Smooth muscle cell (in vitro differentiated cells): ENCODE data around the gene OPCML. TPM values are rescaled to one million over a fixed set of nuclear protein-coding genes. Genes with fewer than 3 reads are reported as not detected.

Experiments
- DNase-seq: peaks from one replicate; lab custom pipeline; 2025; ENCODE audit not compliant: unreplicated experiment; lab: John Stamatoyannopoulos, UW
- H2AFZ ChIP-seq: fragments of 200-600 bp; sonication (generic); 2 replicates; pipeline ENCODE4 v1.6.0; 2016; ENCODE audit warnings: antibody characterized with exemption, low read depth, mild to moderate bottlenecking
- H3F3A ChIP-seq: fragments of 200-600 bp; sonication (generic); 2 replicates; pipeline ENCODE4 v1.6.0; 2017; ENCODE audit warnings: antibody characterized with exemption, low read depth
- H3K27ac ChIP-seq: fragments of 200-600 bp; sonication (generic); 2 replicates; pipeline ENCODE4 v1.5.1; 2016; ENCODE audit warnings: low read depth, mild to moderate bottlenecking
- H3K27me3 ChIP-seq: fragments of 200-600 bp; sonication (generic); 2 replicates; pipeline ENCODE4 v1.6.1; 2016; ENCODE audit warnings: low read depth, mild to moderate bottlenecking
- H3K36me3 ChIP-seq: fragments of 200-600 bp; sonication (generic); 2 replicates; pipeline ENCODE4 v1.5.1; 2016; ENCODE audit warnings: low read depth
- H3K4me1 ChIP-seq: fragments of 200-600 bp; sonication (generic); 2 replicates; pipeline ENCODE4 v1.5.1; 2016; ENCODE audit warnings: low read depth
- H3K4me2 ChIP-seq: fragments of 200-600 bp; sonication (generic); 2 replicates; pipeline ENCODE4 v1.6.0; 2016; ENCODE audit warnings: mild to moderate bottlenecking
- H3K4me3 ChIP-seq: fragments of 200-600 bp; sonication (generic); 2 replicates; pipeline ENCODE4 v1.5.1; 2016; ENCODE audit warnings: mild to moderate bottlenecking
- H3K79me2 ChIP-seq: fragments of 200-600 bp; sonication (generic); 2 replicates; pipeline ENCODE4 v1.6.0; 2016; ENCODE audit warnings: low read depth, mild to moderate bottlenecking
- H3K9ac ChIP-seq: fragments of 200-600 bp; sonication (generic); 2 replicates; pipeline ENCODE4 v1.6.0; 2016; ENCODE audit warnings: low read depth
- H3K9me3 ChIP-seq: fragments of 200-600 bp; sonication (generic); replicated peaks from 2 replicates; pipeline ENCODE4 v1.5.1; 2016; ENCODE audit warnings: low read depth
- H4K20me1 ChIP-seq: fragments of 200-600 bp; sonication (generic); 2 replicates; pipeline ENCODE4 v1.6.0; 2016; ENCODE audit warnings: low read depth
- WGBS: methylation state at CpG from one replicate; pipeline ENCODE4 v1.1.7; 2016; ENCODE audit warnings: low lambda C conversion rate; 5-methylcytosine and 5-hydroxymethylcytosine counted together
- polyA plus RNA-seq: library from polyadenylated mRNA; unstranded; fragments of >200 nt; fragmentation: Nextera tagmentation; extraction: Ambion mirVana; gene quantifications from 2 replicates; pipeline ENCODE4 v1.2.1, GENCODE V29; 2016
- total RNA-seq: library from RNA; depleted of rRNA; stranded (reverse); fragments of >200 nt; gene quantifications from 2 replicates; pipeline ENCODE4 v1.2.3, GENCODE V29; 2014
- TF ChIP-seq, protein P1 (sequence below): fragments of 200-600 bp; sonication (generic); IDR thresholded peaks from 2 replicates; pipeline ENCODE4 v1.5.1; 2017; ENCODE audit warnings: borderline replicate concordance, mild to moderate bottlenecking, antibody characterized with exemption; ENCODE audit not compliant: insufficient read depth, poor library complexity, severe bottlenecking

OPCML gene
- total and polyA plus RNA-seq, 2 experiments from 2014 or later: 0.42 to 0.58 TPM

DNA sequence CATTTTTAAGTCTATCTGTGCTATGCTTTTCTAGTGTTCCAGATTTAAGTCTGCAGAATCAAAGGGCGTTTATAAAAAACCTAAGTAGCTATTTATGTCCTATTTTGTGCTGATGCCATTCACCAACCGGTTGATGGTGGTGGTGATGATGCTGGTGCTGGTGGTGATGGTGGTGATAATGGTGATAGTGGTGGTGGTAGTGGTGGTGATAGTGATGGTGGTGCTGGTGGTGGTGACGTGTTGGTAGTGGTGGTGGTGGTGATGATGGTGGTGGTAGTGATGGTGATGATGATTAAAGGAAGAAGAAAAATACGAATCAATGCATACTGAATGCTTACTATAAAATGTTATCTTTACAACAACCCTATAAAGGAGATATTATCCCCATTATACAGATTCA, 178.2 kb downstream of the OPCML start:
- H3F3A ChIP-seq: no peaks in the 10 kb centered on the region
- 81% methylated on average over 4 of the region's 4 CpGs for WGBS
- H3K4me1 ChIP-seq: no peaks in the 10 kb centered on the region
- TF ChIP-seq, protein P1, sequence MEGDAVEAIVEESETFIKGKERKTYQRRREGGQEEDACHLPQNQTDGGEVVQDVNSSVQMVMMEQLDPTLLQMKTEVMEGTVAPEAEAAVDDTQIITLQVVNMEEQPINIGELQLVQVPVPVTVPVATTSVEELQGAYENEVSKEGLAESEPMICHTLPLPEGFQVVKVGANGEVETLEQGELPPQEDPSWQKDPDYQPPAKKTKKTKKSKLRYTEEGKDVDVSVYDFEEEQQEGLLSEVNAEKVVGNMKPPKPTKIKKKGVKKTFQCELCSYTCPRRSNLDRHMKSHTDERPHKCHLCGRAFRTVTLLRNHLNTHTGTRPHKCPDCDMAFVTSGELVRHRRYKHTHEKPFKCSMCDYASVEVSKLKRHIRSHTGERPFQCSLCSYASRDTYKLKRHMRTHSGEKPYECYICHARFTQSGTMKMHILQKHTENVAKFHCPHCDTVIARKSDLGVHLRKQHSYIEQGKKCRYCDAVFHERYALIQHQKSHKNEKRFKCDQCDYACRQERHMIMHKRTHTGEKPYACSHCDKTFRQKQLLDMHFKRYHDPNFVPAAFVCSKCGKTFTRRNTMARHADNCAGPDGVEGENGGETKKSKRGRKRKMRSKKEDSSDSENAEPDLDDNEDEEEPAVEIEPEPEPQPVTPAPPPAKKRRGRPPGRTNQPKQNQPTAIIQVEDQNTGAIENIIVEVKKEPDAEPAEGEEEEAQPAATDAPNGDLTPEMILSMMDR: no peak
- H3K9ac ChIP-seq: no peak overlapping the region
- H3K27ac ChIP-seq: no peak overlapping the region
- H3K4me3 ChIP-seq: no peak overlapping the region
- H3K4me2 ChIP-seq: no peak overlapping the region
- peaks cover 48% of the 10 kb centered on the region for H3K27me3 ChIP-seq
- H4K20me1 ChIP-seq: no peaks in the 10 kb centered on the region
- H2AFZ ChIP-seq: no peak overlapping the region
- H3K79me2 ChIP-seq: no peaks in the 10 kb centered on the region
- no peaks in the 10 kb centered on the region for H3K9me3 ChIP-seq
- no peak for DNase-seq
- no peaks in the 10 kb centered on the region for H3K36me3 ChIP-seq

DNA sequence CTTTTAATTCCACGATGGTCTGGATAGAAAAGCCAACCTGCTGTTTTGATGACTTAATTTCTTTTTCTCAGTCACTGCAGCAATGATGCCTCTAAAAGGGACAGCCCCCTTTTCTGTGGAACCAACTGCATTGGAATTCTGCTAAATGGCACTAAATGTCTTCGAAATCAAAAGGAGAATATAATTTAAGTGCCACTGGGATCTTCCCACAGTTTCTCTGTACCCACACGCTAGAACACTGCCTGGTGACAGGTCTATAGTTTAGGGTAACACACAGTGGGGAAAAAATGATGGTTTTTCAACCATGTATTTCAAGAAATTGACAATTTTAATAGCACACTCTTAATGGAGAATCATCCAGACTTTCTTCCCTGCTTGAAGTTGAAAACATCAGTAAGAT, 182.3 kb downstream of the OPCML start:
- Histone ChIP-seq H3K27me3 (peaks cover 39% of the 10 kb centered on the region), H3K79me2 (no peaks in the 10 kb centered on the region), H3K36me3 (no peaks in the 10 kb centered on the region), H2AFZ (no peak overlapping the region), H3K27ac (no peak overlapping the region), H3K4me1 (no peaks in the 10 kb centered on the region), H3F3A (no peaks in the 10 kb centered on the region), H3K9ac (no peak overlapping the region), H3K4me2 (no peak overlapping the region), H3K4me3 (no peak overlapping the region), H3K9me3 (no peaks in the 10 kb centered on the region), H4K20me1 (no peaks in the 10 kb centered on the region)
- DNase-seq: no peak
- 67% methylated on average over 3 of the region's 3 CpGs for WGBS
- TF ChIP-seq, protein P1: no peak

DNA sequence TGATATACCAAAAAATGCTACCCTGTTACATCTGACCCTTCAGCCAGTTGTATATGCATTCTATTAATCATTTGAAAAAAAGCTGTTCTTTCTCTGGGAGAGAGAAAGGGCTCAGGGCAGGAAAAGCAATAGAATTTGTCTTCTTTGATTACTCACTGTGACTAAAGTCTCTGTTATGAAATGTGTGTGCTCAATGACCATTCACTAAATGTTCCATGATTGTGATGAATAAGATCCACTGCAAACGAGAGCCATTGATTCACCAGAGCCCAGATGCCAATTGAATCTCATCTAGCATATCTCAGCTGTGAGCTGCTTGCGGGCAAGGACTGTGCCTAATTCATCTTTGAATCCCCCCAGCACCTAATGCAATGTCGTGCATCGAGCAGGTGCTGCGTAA, 184.3 kb downstream of the OPCML start:
- no peak overlapping the region for H2AFZ ChIP-seq
- H3F3A ChIP-seq: no peaks in the 10 kb centered on the region
- no peak overlapping the region for H3K9ac ChIP-seq
- DNase-seq: no peak
- WGBS: 87% methylated on average over 5 of the region's 5 CpGs
- H3K4me2 ChIP-seq: no peak overlapping the region
- H3K79me2 ChIP-seq: no peaks in the 10 kb centered on the region
- H3K4me1 ChIP-seq: no peaks in the 10 kb centered on the region
- H4K20me1 ChIP-seq: no peaks in the 10 kb centered on the region
- H3K27ac ChIP-seq: no peak overlapping the region
- no peaks in the 10 kb centered on the region for H3K9me3 ChIP-seq
- peaks cover 32% of the 10 kb centered on the region for H3K27me3 ChIP-seq
- H3K36me3 ChIP-seq: no peaks in the 10 kb centered on the region
- TF ChIP-seq, protein P1: no peak
- H3K4me3 ChIP-seq: no peak overlapping the region

DNA sequence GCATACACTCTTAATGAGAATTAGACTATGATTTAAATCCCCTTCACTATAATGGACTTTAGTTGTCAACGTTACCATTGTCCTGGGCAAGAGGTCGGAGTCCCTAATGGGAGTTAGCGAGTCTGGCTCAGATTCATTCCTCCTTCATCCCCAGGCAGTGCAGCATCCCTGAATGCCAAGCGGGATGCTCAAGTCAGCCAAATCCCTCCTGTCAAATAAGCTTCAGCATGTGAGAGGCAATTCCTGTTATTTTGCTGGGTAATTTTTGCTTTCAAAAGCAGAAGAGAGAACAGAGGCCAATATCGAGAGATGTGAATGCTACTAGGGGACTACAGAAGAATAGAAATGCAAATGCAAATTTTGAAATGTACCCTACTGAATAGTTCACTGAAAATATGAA, 186.2 kb downstream of the OPCML start:
- H2AFZ ChIP-seq: no peak overlapping the region
- no peaks in the 10 kb centered on the region for H3K4me1 ChIP-seq
- peaks cover 20% of the 10 kb centered on the region for H3K27me3 ChIP-seq
- H3K9me3 ChIP-seq: no peaks in the 10 kb centered on the region
- H3F3A ChIP-seq: no peaks in the 10 kb centered on the region
- H3K27ac ChIP-seq: no peak overlapping the region
- H3K36me3 ChIP-seq: no peaks in the 10 kb centered on the region
- no peak overlapping the region for H3K4me3 ChIP-seq
- H3K9ac ChIP-seq: no peak overlapping the region
- 93% methylated on average over 5 of the region's 5 CpGs for WGBS
- TF ChIP-seq, protein P1: no peak
- H3K4me2 ChIP-seq: no peak overlapping the region
- no peak for DNase-seq
- no peaks in the 10 kb centered on the region for H3K79me2 ChIP-seq
- no peaks in the 10 kb centered on the region for H4K20me1 ChIP-seq
